Vagina (tissue), 2 donors: ENCODE data around the gene STX11. TPM values are rescaled to one million over a fixed set of nuclear protein-coding genes. Genes with fewer than 3 reads are reported as not detected.

Source experiments
- DNase-seq, 2 donors: peaks; one replicate each; pipeline ENCODE4 v3.0.0-alpha.2; 2017; ENCODE audit errors: extremely low spot score in 2 of 2
- H3K27ac ChIP-seq: fragments of 200-600 bp; sonication (generic); one replicate; pipeline ENCODE4 v1.5.1; 2019
- H3K27me3 ChIP-seq: fragments of 200-600 bp; sonication (generic); one replicate; pipeline ENCODE4 v1.5.1; 2019
- H3K36me3 ChIP-seq, 2 donors: fragments of 200-600 bp; sonication (generic); one replicate each; pipeline ENCODE4 v1.5.1; 2017 to 2019
- H3K4me1 ChIP-seq: fragments of 200-600 bp; sonication (generic); one replicate; pipeline ENCODE4 v1.5.1; 2019
- H3K4me3 ChIP-seq, 2 donors: fragments of 200-600 bp; sonication (generic); 1 replicate in 1 of 2; 2 replicates in 1 of 2; pipeline ENCODE4 v1.5.1; 2016 to 2019
- H3K9me3 ChIP-seq: fragments of 200-600 bp; sonication (generic); one replicate; pipeline ENCODE4 v1.5.1; 2019
- POLR2A ChIP-seq, 2 donors: fragments of 450-650 bp; IDR thresholded peaks; one replicate each; pipeline ENCODE4 v1.6.1; 2017; ENCODE audit warnings: antibody characterized with exemption in 2 of 2, mild to moderate bottlenecking in 2 of 2, moderate library complexity in 2 of 2
- POLR2AphosphoS5 ChIP-seq, 2 donors: sonication (generic); formaldehyde crosslinking; IDR thresholded peaks; one replicate each; pipeline ENCODE4 v1.9.0; 2017; ENCODE audit warnings: antibody characterized with exemption in 2 of 2, mild to moderate bottlenecking in 2 of 2, low read depth in 1 of 2; ENCODE audit not compliant: insufficient read depth in 1 of 2
- intact Hi-C: fragments of 100-400 bp; cut with DNase I; formaldehyde crosslinking; loops from one replicate; pipeline ENCODE4 v1.15.1; 2023
- total RNA-seq: library from RNA; depleted of rRNA; stranded (reverse); fragments of >200 nt; gene quantifications from one replicate; pipeline ENCODE4 v1.2.3, GENCODE V29; 2016
- TF ChIP-seq, protein P1 (sequence below), 3 experiments: fragments of 450-650 bp in 2 of 3; fragments of 200-600 bp in 1 of 3; sonication (generic) in 1 of 3; IDR thresholded peaks; one replicate each; pipeline ENCODE4 v1.5.1; 2017 to 2019; ENCODE audit warnings: antibody characterized with exemption in 3 of 3, mild to moderate bottlenecking in 2 of 3, moderate library complexity in 2 of 3

The STX11 gene
- total RNA-seq, 1 donor from 2014 or later, result 5.4 TPM

DNA sequence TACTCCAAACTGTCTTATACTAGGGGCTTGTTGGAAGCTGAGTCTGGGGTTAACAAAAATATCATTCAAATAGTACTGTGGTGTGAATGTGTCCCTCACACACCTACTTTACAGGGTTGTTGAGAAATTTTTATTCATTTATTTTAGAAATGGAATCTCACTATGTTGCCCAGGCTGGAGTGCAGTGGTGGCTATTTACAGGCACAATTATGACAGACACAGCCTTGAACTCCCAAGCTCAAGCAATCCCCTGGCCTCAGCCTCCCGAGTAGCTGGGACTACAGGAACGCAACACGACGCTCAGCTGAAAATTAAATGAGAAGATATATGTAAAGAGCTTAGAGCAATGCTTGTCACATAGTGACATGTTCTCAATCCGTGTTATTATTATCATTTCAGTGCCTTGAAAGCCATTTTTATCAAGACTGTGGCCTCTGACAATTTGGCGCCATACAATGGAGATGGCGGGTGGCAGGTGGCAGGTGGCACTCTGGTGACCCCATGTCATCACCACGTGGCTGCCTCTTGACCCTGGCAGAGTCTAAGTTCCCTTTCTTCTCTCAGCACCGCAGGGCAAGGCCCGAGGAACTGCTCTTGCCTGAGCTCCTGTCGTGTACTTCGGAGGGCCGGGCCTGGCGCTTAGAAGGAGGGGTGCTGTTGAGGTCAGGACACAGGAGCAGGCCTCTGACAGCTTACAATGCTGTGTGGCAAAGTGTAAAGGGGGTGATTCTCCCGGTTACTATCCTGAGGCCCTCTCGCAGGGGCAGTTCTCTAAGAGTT lies 64.5 kb downstream of the STX11 start:
- TF ChIP-seq POLR2A (IDR thresholded peaks at IDR 0.05) (no peak), POLR2AphosphoS5 (IDR thresholded peaks at IDR 0.05; ENCODE audit: insufficient read depth in 1 of 2, low read depth in 1 of 2) (no peak)
- TF ChIP-seq, protein P1, sequence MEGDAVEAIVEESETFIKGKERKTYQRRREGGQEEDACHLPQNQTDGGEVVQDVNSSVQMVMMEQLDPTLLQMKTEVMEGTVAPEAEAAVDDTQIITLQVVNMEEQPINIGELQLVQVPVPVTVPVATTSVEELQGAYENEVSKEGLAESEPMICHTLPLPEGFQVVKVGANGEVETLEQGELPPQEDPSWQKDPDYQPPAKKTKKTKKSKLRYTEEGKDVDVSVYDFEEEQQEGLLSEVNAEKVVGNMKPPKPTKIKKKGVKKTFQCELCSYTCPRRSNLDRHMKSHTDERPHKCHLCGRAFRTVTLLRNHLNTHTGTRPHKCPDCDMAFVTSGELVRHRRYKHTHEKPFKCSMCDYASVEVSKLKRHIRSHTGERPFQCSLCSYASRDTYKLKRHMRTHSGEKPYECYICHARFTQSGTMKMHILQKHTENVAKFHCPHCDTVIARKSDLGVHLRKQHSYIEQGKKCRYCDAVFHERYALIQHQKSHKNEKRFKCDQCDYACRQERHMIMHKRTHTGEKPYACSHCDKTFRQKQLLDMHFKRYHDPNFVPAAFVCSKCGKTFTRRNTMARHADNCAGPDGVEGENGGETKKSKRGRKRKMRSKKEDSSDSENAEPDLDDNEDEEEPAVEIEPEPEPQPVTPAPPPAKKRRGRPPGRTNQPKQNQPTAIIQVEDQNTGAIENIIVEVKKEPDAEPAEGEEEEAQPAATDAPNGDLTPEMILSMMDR (IDR thresholded peaks at IDR 0.05), result no peak
- Histone ChIP-seq H3K9me3 (no peaks in the 10 kb centered on the region), H3K4me1 (peaks cover 11% of the 10 kb centered on the region), H3K27me3 (no peaks in the 10 kb centered on the region), H3K27ac (peak overlapping the region; percentile 92), H3K36me3 (no peaks in the 10 kb centered on the region), H3K4me3 (peak overlapping the region in 1 of 2 donors; percentile 68)
- intact Hi-C loops, result loop anchor here (5.0 to 10.0 kb wide), 3 partner anchors 72 to 270 kb away; partner anchors contain the start of genes SF3B5 and UTRN
- DNase-seq, result no peak

- Histone ChIP-seq H3K27ac (peak overlapping the region; percentile 92), H3K9me3 (no peaks in the 10 kb centered on the region), H3K36me3 (no peaks in the 10 kb centered on the region), H3K4me3 (peak overlapping the region; percentile 68 to 73), H3K4me1 (peaks cover 11% of the 10 kb centered on the region), H3K27me3 (no peaks in the 10 kb centered on the region)
- TF ChIP-seq POLR2AphosphoS5 (IDR thresholded peaks at IDR 0.05; ENCODE audit: insufficient read depth in 1 of 2, low read depth in 1 of 2), result no peak
- TF ChIP-seq POLR2A (IDR thresholded peaks at IDR 0.05), result no peak
- TF ChIP-seq, protein P1 (IDR thresholded peaks at IDR 0.05), result no peak
- intact Hi-C loops, result loop anchor here (5.0 to 10.0 kb wide), 3 partner anchors 72 to 269 kb away; partner anchors contain the start of genes SF3B5 and UTRN
- DNase-seq, result peak in 1 of 2 donors; percentile 89
Observed at GRCh38 chr6:144215402-144215931, 65.2 kb downstream of the STX11 start.

GRCh38 chr6:144215932-144216667 lies 65.8 kb downstream of the STX11 start:
- peaks cover 11% of the 10 kb centered on the region for H3K4me1 ChIP-seq
- no peaks in the 10 kb centered on the region for H3K9me3 ChIP-seq
- peak in 1 of 2 donors; percentile 99 for DNase-seq
- peak overlapping the region; percentile 68 to 73 for H3K4me3 ChIP-seq
- peak; percentile 56 to 89 for TF ChIP-seq POLR2AphosphoS5 (IDR thresholded peaks at IDR 0.05; ENCODE audit: insufficient read depth in 1 of 2, low read depth in 1 of 2)
- TF ChIP-seq, protein P1 (IDR thresholded peaks at IDR 0.05), result peak; percentile 11 to 69 (median 41)
- TF ChIP-seq POLR2A (IDR thresholded peaks at IDR 0.05), result peak in 1 of 2 donors; percentile 46
- peak overlapping the region; percentile 92 for H3K27ac ChIP-seq
- no peaks in the 10 kb centered on the region for H3K36me3 ChIP-seq
- no peaks in the 10 kb centered on the region for H3K27me3 ChIP-seq
- intact Hi-C loops, result loop anchor here (5.0 to 10.0 kb wide), 3 partner anchors 71 to 269 kb away; partner anchors contain the start of genes SF3B5 and UTRN

GRCh38 chr6:144216668-144217218 lies 66.4 kb downstream of the STX11 start:
- H3K4me1 ChIP-seq, result peaks cover 11% of the 10 kb centered on the region
- H3K27ac ChIP-seq, result peak overlapping the region; percentile 92
- H3K36me3 ChIP-seq, result no peaks in the 10 kb centered on the region
- no peak for DNase-seq
- H3K4me3 ChIP-seq, result peak overlapping the region; percentile 68 to 73
- TF ChIP-seq, protein P1 (IDR thresholded peaks at IDR 0.05), result peak in 1 of 3 experiments; percentile 22
- no peak for TF ChIP-seq POLR2A (IDR thresholded peaks at IDR 0.05)
- no peaks in the 10 kb centered on the region for H3K27me3 ChIP-seq
- intact Hi-C loops, result loop anchor here (5.0 to 10.0 kb wide), 3 partner anchors 71 to 268 kb away; partner anchors contain the start of genes SF3B5 and UTRN
- H3K9me3 ChIP-seq, result no peaks in the 10 kb centered on the region
